Measurements from ENCODE around the gene SUGP1.

DNA sequence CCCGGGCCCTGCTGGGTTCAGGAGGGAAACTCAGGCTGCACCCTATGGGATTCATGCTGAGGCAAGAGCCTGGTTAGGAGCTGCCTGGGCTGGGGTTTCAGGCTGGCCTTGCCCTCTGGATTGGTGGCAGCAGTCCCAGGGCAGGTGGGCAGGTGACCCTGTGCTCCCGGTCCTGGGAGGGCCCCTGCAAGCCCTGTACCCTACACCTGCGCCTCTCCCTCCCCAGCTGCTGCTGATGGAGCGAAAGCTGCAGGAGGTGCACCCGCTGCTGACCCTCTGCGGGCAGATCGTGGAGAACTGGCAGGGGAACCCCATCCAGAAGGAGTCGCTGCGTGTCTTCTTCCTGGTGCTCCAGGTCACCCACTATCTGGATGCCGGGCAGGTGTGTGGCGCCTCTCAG lies 20.7 kb upstream of the SUGP1 start:
- TF ChIP-seq, protein P1, sequence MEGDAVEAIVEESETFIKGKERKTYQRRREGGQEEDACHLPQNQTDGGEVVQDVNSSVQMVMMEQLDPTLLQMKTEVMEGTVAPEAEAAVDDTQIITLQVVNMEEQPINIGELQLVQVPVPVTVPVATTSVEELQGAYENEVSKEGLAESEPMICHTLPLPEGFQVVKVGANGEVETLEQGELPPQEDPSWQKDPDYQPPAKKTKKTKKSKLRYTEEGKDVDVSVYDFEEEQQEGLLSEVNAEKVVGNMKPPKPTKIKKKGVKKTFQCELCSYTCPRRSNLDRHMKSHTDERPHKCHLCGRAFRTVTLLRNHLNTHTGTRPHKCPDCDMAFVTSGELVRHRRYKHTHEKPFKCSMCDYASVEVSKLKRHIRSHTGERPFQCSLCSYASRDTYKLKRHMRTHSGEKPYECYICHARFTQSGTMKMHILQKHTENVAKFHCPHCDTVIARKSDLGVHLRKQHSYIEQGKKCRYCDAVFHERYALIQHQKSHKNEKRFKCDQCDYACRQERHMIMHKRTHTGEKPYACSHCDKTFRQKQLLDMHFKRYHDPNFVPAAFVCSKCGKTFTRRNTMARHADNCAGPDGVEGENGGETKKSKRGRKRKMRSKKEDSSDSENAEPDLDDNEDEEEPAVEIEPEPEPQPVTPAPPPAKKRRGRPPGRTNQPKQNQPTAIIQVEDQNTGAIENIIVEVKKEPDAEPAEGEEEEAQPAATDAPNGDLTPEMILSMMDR (IDR thresholded peaks at IDR 0.05): no peak
- no peak for TF ChIP-seq POLR2A (IDR thresholded peaks at IDR 0.05)
